Thoracic aorta (tissue), 2 donors: ENCODE measurements around the gene MEIS1. TPM values are rescaled to one million over a fixed set of nuclear protein-coding genes. Genes with fewer than 3 reads are reported as not detected.

ENCODE experiments used
- ATAC-seq: fragments of 150-250 bp; one replicate; pipeline ENCODE4 v1.8.0; 2017; ENCODE audit warnings: low read depth; ENCODE audit not compliant: insufficient number of reproducible peaks, low FRiP score
- DNase-seq: peaks from one replicate; pipeline ENCODE4 v3.0.0-alpha.2; 2020; ENCODE audit warnings: low spot score
- H3K27ac ChIP-seq, 2 donors: fragments of 200-600 bp; sonication (generic); 1 replicate in 1 of 2; 2 replicates in 1 of 2; pipeline ENCODE4 v1.5.1; 2016; ENCODE audit warnings: mild to moderate bottlenecking in 2 of 2, moderate library complexity in 2 of 2
- H3K27me3 ChIP-seq: fragments of 200-600 bp; sonication (generic); replicated peaks from 2 replicates; pipeline ENCODE4 v1.6.0; 2016; ENCODE audit warnings: mild to moderate bottlenecking; ENCODE audit not compliant: insufficient read depth
- H3K36me3 ChIP-seq: fragments of 200-600 bp; sonication (generic); one replicate; pipeline ENCODE4 v1.5.1; 2016
- H3K4me1 ChIP-seq, 2 donors: fragments of 200-600 bp; sonication (generic); 1 replicate in 1 of 2; 2 replicates in 1 of 2; pipeline versions ENCODE4 v1.5.1 to v1.6.0; 2016; ENCODE audit warnings: low read depth in 2 of 2, mild to moderate bottlenecking in 1 of 2; ENCODE audit not compliant: control insufficient read depth in 1 of 2
- H3K4me3 ChIP-seq: fragments of 200-600 bp; sonication (generic); 2 replicates; pipeline ENCODE4 v1.5.1; 2016; ENCODE audit warnings: mild to moderate bottlenecking
- H3K9me3 ChIP-seq: fragments of 200-600 bp; sonication (generic); 2 replicates; pipeline ENCODE4 v1.5.1; 2016
- CTCF ChIP-seq: fragments of 200-600 bp; sonication (generic); IDR thresholded peaks from one replicate; pipeline ENCODE4 v1.5.1; 2019; ENCODE audit warnings: antibody characterized with exemption
- total RNA-seq, 2 donors: library from RNA; depleted of rRNA; stranded (reverse); fragments of >200 nt; gene quantifications; one replicate each; pipeline versions ENCODE4 v1.1.0 to v1.2.3, GENCODE V29; 2016

Gene MEIS1
- total RNA-seq, 2 donors from 2014 or later = 29.4 to 58.4 TPM

GRCh38 chr2:66461001-66461663 is 26.2 kb downstream of the MEIS1 start:
- no peak overlapping the region for H3K4me3 ChIP-seq
- no peaks in the 10 kb centered on the region for H3K36me3 ChIP-seq
- no peaks in the 10 kb centered on the region for H3K27me3 ChIP-seq
- H3K9me3 ChIP-seq = no peaks in the 10 kb centered on the region
- ATAC-seq = no peak
- H3K4me1 ChIP-seq = peaks cover 18 to 60% of the 10 kb centered on the region in 2 donors
- DNase-seq = no peak
- no peak overlapping the region for H3K27ac ChIP-seq
- no peak for TF ChIP-seq CTCF

- ATAC-seq (no peak), DNase-seq (no peak)
- no peaks in the 10 kb centered on the region for H3K36me3 ChIP-seq
- H3K9me3 ChIP-seq = no peaks in the 10 kb centered on the region
- no peak for TF ChIP-seq CTCF
- H3K27ac ChIP-seq = no peak overlapping the region
- H3K27me3 ChIP-seq = no peaks in the 10 kb centered on the region
- H3K4me3 ChIP-seq = no peak overlapping the region
- peaks cover 18 to 60% of the 10 kb centered on the region in 2 donors for H3K4me1 ChIP-seq
Observed at GRCh38 chr2:66461664-66462500, 27.0 kb downstream of the MEIS1 start.

- H3K9me3 ChIP-seq = no peaks in the 10 kb centered on the region
- peaks cover 17 to 62% of the 10 kb centered on the region in 2 donors for H3K4me1 ChIP-seq
- no peak overlapping the region for H3K27ac ChIP-seq
- H3K27me3 ChIP-seq = no peaks in the 10 kb centered on the region
- H3K36me3 ChIP-seq = no peaks in the 10 kb centered on the region
- no peak overlapping the region for H3K4me3 ChIP-seq
- DNase-seq (no peak), ATAC-seq (no peak)
- TF ChIP-seq CTCF = no peak
Observed at GRCh38 chr2:66462501-66462825, 27.5 kb downstream of the MEIS1 start.

GRCh38 chr2:66463206-66463755 is 28.4 kb downstream of the MEIS1 start:
- no peak for ATAC-seq
- Histone ChIP-seq H3K27me3 (no peaks in the 10 kb centered on the region), H3K9me3 (no peaks in the 10 kb centered on the region), H3K36me3 (no peaks in the 10 kb centered on the region), H3K27ac (no peak overlapping the region), H3K4me1 (peaks cover 17 to 62% of the 10 kb centered on the region in 2 donors), H3K4me3 (no peak overlapping the region)
- no peak for TF ChIP-seq CTCF
- no peak for DNase-seq

GRCh38 chr2:66464930-66465637 is 30.2 kb downstream of the MEIS1 start:
- Histone ChIP-seq H3K4me3 (no peak overlapping the region), H3K9me3 (no peaks in the 10 kb centered on the region)

More at GRCh38 chr2:66464930-66465637, 30.2 kb downstream of the MEIS1 start:
- H3K27ac ChIP-seq = no peak overlapping the region
- no peaks in the 10 kb centered on the region for H3K36me3 ChIP-seq
- ATAC-seq (no peak), DNase-seq (no peak)
- TF ChIP-seq CTCF = no peak
- H3K4me1 ChIP-seq = peaks cover 17 to 71% of the 10 kb centered on the region in 2 donors
- H3K27me3 ChIP-seq = no peaks in the 10 kb centered on the region
